Measurements from ENCODE around the gene GTPBP6. TPM values are rescaled to one million over a fixed set of nuclear protein-coding genes. Genes with fewer than 3 reads are reported as not detected.

The GTPBP6 gene
- 10 to 100 TPM; 55.7 to 59.9 TPM for total RNA-seq

DNA sequence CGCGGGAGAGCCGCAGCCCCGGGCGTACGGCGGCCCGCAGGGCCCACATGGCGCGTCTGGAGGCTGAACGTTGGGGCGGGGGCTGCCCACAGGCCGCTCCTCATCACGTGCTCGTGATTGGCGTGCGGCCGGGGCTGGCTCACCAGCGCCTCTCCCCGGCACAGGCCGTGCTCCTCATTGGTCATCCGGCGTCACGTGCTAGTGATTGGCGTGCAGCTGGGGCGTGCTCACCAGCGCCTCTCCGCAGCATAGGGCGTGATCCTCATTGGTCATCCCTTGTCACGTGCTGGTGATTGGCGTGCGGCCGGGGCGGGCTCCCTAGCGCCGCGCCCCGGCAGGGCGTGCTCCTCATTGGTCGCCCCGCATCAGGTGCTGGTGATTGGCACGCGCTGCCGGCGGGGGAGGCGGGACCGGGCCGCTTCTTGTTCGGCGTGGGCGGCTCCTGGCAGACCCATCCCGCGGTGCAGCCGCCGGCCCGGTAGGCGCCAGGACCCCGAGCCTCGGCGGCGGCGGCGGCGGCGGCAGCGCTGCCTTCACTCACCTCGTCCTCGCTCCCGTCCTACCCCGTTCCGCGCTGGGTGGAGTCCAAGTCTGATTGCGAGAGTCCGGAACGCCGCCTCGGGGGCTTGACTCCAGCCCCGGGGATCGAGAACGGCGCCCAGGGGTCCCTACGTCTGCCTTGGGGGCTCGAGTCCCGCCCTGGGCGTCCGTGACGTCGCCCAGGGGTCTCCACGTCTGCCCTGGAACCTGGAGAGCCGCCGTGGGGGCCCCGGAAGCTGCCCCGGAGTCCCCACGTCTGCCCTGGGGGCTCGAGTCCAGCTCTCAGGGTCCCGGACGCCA lies at the start of gene GTPBP6:
TSS of gene GTPBP6 (minus strand) at position 58 of the 840 bp plus-strand sequence. CDS start at position 49, 9 bp downstream.
- ChIA-PET CTCF (no interaction called here), POLR2A (no interaction called here)
- Mint-ChIP-seq H3K27me3 (ENCODE audit: low read depth) (no peaks in the 10 kb centered on the region), H3K4me3 (peak within 1 kb of the TSS; percentile 91), H3K9me3 (ENCODE audit: insufficient read depth) (no peaks in the 10 kb centered on the region), H3K36me3 (ENCODE audit: low read depth) (peaks cover 9% of the 10 kb centered on the region), H3K4me1 (ENCODE audit: low read depth) (peaks cover 26% of the 10 kb centered on the region), H3K27ac (peak within 1 kb of the TSS; percentile 98)
- DNase-seq, result peak; percentile 99
- ATAC-seq, result peak; percentile 80

- H3K27me3 Mint-ChIP-seq (ENCODE audit: low read depth), result peaks cover 21% of the 10 kb centered on the region
- peaks cover 16% of the 10 kb centered on the region for H3K4me1 Mint-ChIP-seq (ENCODE audit: low read depth)
- no peak for ATAC-seq
Measured at GRCh38 chrX:367866-368265, 49.3 kb upstream of the GTPBP6 start.

DNA sequence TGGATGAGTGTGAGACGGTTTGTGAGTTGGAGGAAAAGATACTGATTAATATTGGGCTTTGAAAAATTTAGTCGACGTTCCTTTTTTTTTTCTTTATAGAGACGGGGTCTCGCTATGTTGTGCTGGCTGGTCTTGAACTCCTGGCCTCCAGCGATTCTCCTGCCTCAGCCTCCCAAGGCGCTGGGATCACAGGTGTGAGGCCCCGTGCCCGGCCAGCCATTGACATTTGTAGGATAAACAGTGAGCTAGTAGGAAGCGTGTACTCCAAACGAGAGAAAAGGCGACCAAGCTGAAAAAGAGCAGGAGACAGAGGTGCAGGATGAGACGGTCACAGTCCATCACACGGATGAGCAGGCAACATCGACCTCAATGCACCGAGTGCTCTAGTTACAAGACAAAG lies 48.8 kb upstream of the GTPBP6 start:
- Mint-ChIP-seq H3K9me3 (ENCODE audit: insufficient read depth) (peaks cover 5% of the 10 kb centered on the region), H3K36me3 (ENCODE audit: low read depth) (peaks cover 10% of the 10 kb centered on the region), H3K27ac (no peak overlapping the region), H3K4me1 (ENCODE audit: low read depth) (peaks cover 15% of the 10 kb centered on the region), H3K27me3 (ENCODE audit: low read depth) (peaks cover 18% of the 10 kb centered on the region), H3K4me3 (no peak overlapping the region)
- no peak for DNase-seq
- ATAC-seq, result no peak
- ChIA-PET POLR2A (no interaction called here), CTCF (no interaction called here)

More at GRCh38 chrX:367866-368265, 49.3 kb upstream of the GTPBP6 start:
- no peak for DNase-seq
- ChIA-PET POLR2A (no interaction called here), CTCF (no interaction called here)
- Mint-ChIP-seq H3K4me3 (no peak overlapping the region), H3K9me3 (ENCODE audit: insufficient read depth) (peaks cover 3% of the 10 kb centered on the region), H3K27ac (no peak overlapping the region), H3K36me3 (ENCODE audit: low read depth) (peaks cover 9% of the 10 kb centered on the region)

- no peaks in the 10 kb centered on the region for H3K27me3 Mint-ChIP-seq (ENCODE audit: low read depth)
- no peak for ATAC-seq
- no peaks in the 10 kb centered on the region for H3K4me1 Mint-ChIP-seq (ENCODE audit: low read depth)
- no peak overlapping the region for H3K4me3 Mint-ChIP-seq
- no peak for DNase-seq
- H3K9me3 Mint-ChIP-seq (ENCODE audit: insufficient read depth), result peaks cover 25% of the 10 kb centered on the region
- ChIA-PET CTCF (no interaction called here), POLR2A (no interaction called here)
- H3K27ac Mint-ChIP-seq, result no peak overlapping the region
- peaks cover 40% of the 10 kb centered on the region for H3K36me3 Mint-ChIP-seq (ENCODE audit: low read depth)
Measured at GRCh38 chrX:363621-364375, 45.2 kb upstream of the GTPBP6 start.

GRCh38 chrX:362937-363620 lies 44.5 kb upstream of the GTPBP6 start:
- ATAC-seq (no peak), DNase-seq (no peak)
- no peaks in the 10 kb centered on the region for H3K27me3 Mint-ChIP-seq (ENCODE audit: low read depth)
- H3K36me3 Mint-ChIP-seq (ENCODE audit: low read depth), result peaks cover 45% of the 10 kb centered on the region
- ChIA-PET POLR2A (no interaction called here), CTCF (no interaction called here)
- no peaks in the 10 kb centered on the region for H3K4me1 Mint-ChIP-seq (ENCODE audit: low read depth)
- H3K9me3 Mint-ChIP-seq (ENCODE audit: insufficient read depth), result peaks cover 25% of the 10 kb centered on the region
- H3K27ac Mint-ChIP-seq, result no peak overlapping the region
- H3K4me3 Mint-ChIP-seq, result no peak overlapping the region

DNA sequence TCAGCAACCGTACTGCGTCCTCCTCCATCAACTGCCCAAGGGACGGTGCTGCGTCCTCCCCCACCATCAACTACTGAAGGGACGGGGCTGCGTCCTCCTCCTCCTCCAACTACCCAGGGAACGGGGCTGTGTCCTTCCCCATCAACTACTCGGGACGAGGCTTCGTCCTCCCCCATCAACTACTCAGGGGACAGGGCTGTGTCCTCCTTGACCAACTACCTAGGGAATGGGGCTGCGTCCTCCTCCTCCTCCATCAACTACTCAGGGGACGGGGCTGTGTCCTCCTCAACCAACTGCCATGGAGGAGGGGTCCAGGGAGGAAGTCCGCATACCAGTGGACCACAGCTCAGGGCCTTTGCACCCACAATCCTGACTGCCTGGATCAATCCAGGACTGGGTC lies 43.8 kb upstream of the GTPBP6 start:
- peaks cover 28% of the 10 kb centered on the region for H3K9me3 Mint-ChIP-seq (ENCODE audit: insufficient read depth)
- ChIA-PET CTCF (no interaction called here), POLR2A (no interaction called here)
- no peak for DNase-seq
- H3K27ac Mint-ChIP-seq, result no peak overlapping the region
- no peaks in the 10 kb centered on the region for H3K27me3 Mint-ChIP-seq (ENCODE audit: low read depth)
- H3K36me3 Mint-ChIP-seq (ENCODE audit: low read depth), result peaks cover 51% of the 10 kb centered on the region
- no peak overlapping the region for H3K4me3 Mint-ChIP-seq
- H3K4me1 Mint-ChIP-seq (ENCODE audit: low read depth), result peaks cover 6% of the 10 kb centered on the region
- ATAC-seq, result no peak

GRCh38 chrX:361231-362145 lies 42.9 kb upstream of the GTPBP6 start:
- ChIA-PET CTCF (no interaction called here), POLR2A (no interaction called here)
- no peak overlapping the region for H3K4me3 Mint-ChIP-seq
- no peak for ATAC-seq
- peaks cover 15% of the 10 kb centered on the region for H3K4me1 Mint-ChIP-seq (ENCODE audit: low read depth)
- H3K27ac Mint-ChIP-seq, result no peak overlapping the region
- no peaks in the 10 kb centered on the region for H3K27me3 Mint-ChIP-seq (ENCODE audit: low read depth)
- DNase-seq, result no peak
- H3K9me3 Mint-ChIP-seq (ENCODE audit: insufficient read depth), result peaks cover 33% of the 10 kb centered on the region
- H3K36me3 Mint-ChIP-seq (ENCODE audit: low read depth), result peaks cover 60% of the 10 kb centered on the region

GRCh38 chrX:360496-361150 lies 42.0 kb upstream of the GTPBP6 start:
- Mint-ChIP-seq H3K27ac (no peak overlapping the region), H3K36me3 (ENCODE audit: low read depth) (peaks cover 66% of the 10 kb centered on the region), H3K27me3 (ENCODE audit: low read depth) (no peaks in the 10 kb centered on the region), H3K9me3 (ENCODE audit: insufficient read depth) (peaks cover 33% of the 10 kb centered on the region), H3K4me1 (ENCODE audit: low read depth) (peaks cover 21% of the 10 kb centered on the region), H3K4me3 (no peak overlapping the region)
- CTCF ChIA-PET, result no interaction called here
- POLR2A ChIA-PET, result no interaction called here
- ATAC-seq (no peak), DNase-seq (no peak)

DNA sequence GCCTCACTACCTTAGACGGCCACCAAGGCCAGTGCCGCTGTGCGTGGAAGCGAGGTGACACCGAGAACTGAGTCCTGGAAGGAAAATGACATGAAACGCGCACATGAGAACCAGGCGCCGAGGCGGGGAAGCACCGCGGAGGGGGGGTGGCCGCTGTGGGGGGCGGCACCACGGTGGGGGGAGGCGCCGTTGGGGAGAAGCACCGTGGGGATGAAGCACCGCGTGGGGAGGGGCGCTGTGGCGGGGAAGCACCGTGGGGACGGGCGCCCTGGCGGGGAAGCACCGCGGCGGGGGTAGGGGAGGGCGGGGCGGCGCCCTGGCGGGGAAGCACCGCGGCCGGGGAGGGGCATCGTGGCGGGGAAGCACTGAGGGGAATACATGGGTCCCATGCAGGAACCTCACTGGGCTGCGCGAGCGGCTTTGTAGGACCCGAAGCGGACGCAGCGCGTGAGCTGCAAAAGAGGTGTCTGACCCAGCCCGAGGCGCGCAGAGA lies 40.1 kb upstream of the GTPBP6 start:
- peaks cover 32% of the 10 kb centered on the region for H3K9me3 Mint-ChIP-seq (ENCODE audit: insufficient read depth)
- H3K27ac Mint-ChIP-seq, result peak overlapping the region; percentile 89
- POLR2A ChIA-PET, result no interaction called here
- CTCF ChIA-PET, result no interaction called here
- H3K4me3 Mint-ChIP-seq, result no peak overlapping the region
- peaks cover 25% of the 10 kb centered on the region for H3K4me1 Mint-ChIP-seq (ENCODE audit: low read depth)
- ATAC-seq, result no peak
- H3K36me3 Mint-ChIP-seq (ENCODE audit: low read depth), result peaks cover 74% of the 10 kb centered on the region
- H3K27me3 Mint-ChIP-seq (ENCODE audit: low read depth), result no peaks in the 10 kb centered on the region
- no peak for DNase-seq

- peak overlapping the region; percentile 89 for H3K27ac Mint-ChIP-seq
- H3K36me3 Mint-ChIP-seq (ENCODE audit: low read depth), result peaks cover 68% of the 10 kb centered on the region
- peaks cover 30% of the 10 kb centered on the region for H3K9me3 Mint-ChIP-seq (ENCODE audit: insufficient read depth)
- CTCF ChIA-PET, result no interaction called here
- peak; percentile 91 for ATAC-seq
- no peaks in the 10 kb centered on the region for H3K27me3 Mint-ChIP-seq (ENCODE audit: low read depth)
- POLR2A ChIA-PET, result no interaction called here
- peaks cover 25% of the 10 kb centered on the region for H3K4me1 Mint-ChIP-seq (ENCODE audit: low read depth)
- peak overlapping the region; percentile 37 for H3K4me3 Mint-ChIP-seq
- DNase-seq, result peak; percentile 70
Measured at GRCh38 chrX:357693-358471, 39.3 kb upstream of the GTPBP6 start.

Data from activated CD8-positive, alpha-beta T cell treated with anti-CD3 and anti-CD28 coated beads, Interleukin-2, amount 10 ng/mL, durations not matched to agents 7 days and 5 days (primary cell).